Sigmoid colon (tissue), 3 donors: ENCODE measurements around the gene ABCG8.

Source experiments
- CTCF ChIP-seq, 4 experiments: fragments of 450-650 bp in 3 of 4; fragments of 200-600 bp in 1 of 4; IDR thresholded peaks; one replicate each; pipeline ENCODE4 v1.5.1; 2016 to 2019; ENCODE audit warnings: antibody characterized with exemption in 4 of 4, mild to moderate bottlenecking in 3 of 4, moderate library complexity in 2 of 4
- POLR2A ChIP-seq, 2 donors: fragments of 450-650 bp; IDR thresholded peaks; one replicate each; pipeline ENCODE4 v1.6.1; 2016; ENCODE audit warnings: antibody characterized with exemption in 2 of 2, mild to moderate bottlenecking in 2 of 2, moderate library complexity in 2 of 2

- TF ChIP-seq CTCF (IDR thresholded peaks at IDR 0.05) (no peak), POLR2A (IDR thresholded peaks at IDR 0.05) (no peak)
These were observed 13.7 kb upstream of the ABCG8 start for GRCh38 chr2:43824951-43825493.
